Endothelial cell of umbilical vein (primary cell): ENCODE results near the gene CLEC16A. TPM values are rescaled to one million over a fixed set of nuclear protein-coding genes. Genes with fewer than 3 reads are reported as not detected.
A peak's percentile ranks its signal among the peaks of the same experiment; 100 is the strongest.

Source experiments
- BruUV-seq: library from RNA; stranded (reverse); fragments of 400-500 nt; replicated peaks from 2 replicates; lab custom pipeline; 2021; lab: Mats Ljungman, UMichigan
- CTCF ChIA-PET: fragments of 300-600, 350-600 bp; sonication (Branson Sonifier 250); formaldehyde crosslinking; loops from one replicate; lab custom pipeline; 2021; ENCODE audit warnings: antibody characterized with exemption, inconsistent platforms; lab: Charles Lee
- POLR2A ChIA-PET: fragments of 300-600, 350-600 bp; sonication (Branson Sonifier 250); formaldehyde crosslinking; loops from one replicate; lab custom pipeline; 2021; ENCODE audit warnings: antibody characterized with exemption, inconsistent platforms; lab: Charles Lee
- DNase-seq: peaks from one replicate; pipeline ENCODE4 v3.0.0-alpha.2; 2011; ENCODE audit warnings: low read depth, low spot score
- FAIRE-seq: peaks from 2 replicates; lab custom pipeline; 2011; peaks lifted over from hg19 to GRCh38; lab: Jason Lieb, UNC
- H2AFZ ChIP-seq: 2 replicates; pipeline ENCODE4 v1.6.0; 2012; ENCODE audit warnings: low read depth, low read length, control low read depth, inconsistent platforms
- H3K27ac ChIP-seq: 2 replicates; pipeline ENCODE4 v1.5.1; 2011; ENCODE audit warnings: low read depth, mild to moderate bottlenecking, control low read depth, low read length, moderate library complexity; ENCODE audit not compliant: insufficient read depth
- H3K27me3 ChIP-seq, 2 experiments: 2 replicates each; pipeline versions ENCODE4 v1.6.0 to v1.6.1; 2011; ENCODE audit warnings: low read length in 2 of 2, mixed read lengths in 1 of 2; ENCODE audit not compliant: control insufficient read depth in 2 of 2, insufficient read depth in 2 of 2
- H3K36me3 ChIP-seq, 2 experiments: 2 replicates in 1 of 2; 3 replicates in 1 of 2; pipeline ENCODE4 v1.5.1; 2011; ENCODE audit warnings: low read length in 2 of 2, mild to moderate bottlenecking in 1 of 2, moderate library complexity in 1 of 2; ENCODE audit not compliant: control insufficient read depth in 2 of 2, insufficient read depth in 2 of 2; ENCODE audit errors: extremely low read depth in 1 of 2
- H3K4me1 ChIP-seq: 3 replicates; pipeline ENCODE4 v1.5.1; 2011; ENCODE audit warnings: mild to moderate bottlenecking, low read length; ENCODE audit not compliant: control insufficient read depth, insufficient read depth; ENCODE audit errors: extremely low read depth
- H3K4me2 ChIP-seq: 2 replicates; pipeline ENCODE4 v1.6.1; 2011; ENCODE audit warnings: low read length, control low read depth, mixed read lengths; ENCODE audit not compliant: insufficient read depth
- H3K4me3 ChIP-seq, 3 experiments: fragments of 200-600 bp in 1 of 3; sonication (generic), shearing (Covaris generic) in 1 of 3; replicated peaks in 1 of 3; 2 replicates each; pipeline ENCODE4 v1.5.1; 2011 to 2016; ENCODE audit warnings: control low read depth in 3 of 3, low read length in 3 of 3, mild to moderate bottlenecking in 2 of 3, inconsistent platforms in 1 of 3, low read depth in 1 of 3, moderate library complexity in 1 of 3; ENCODE audit not compliant: insufficient read depth in 1 of 3
- H3K79me2 ChIP-seq: 2 replicates; pipeline ENCODE4 v1.6.0; 2012; ENCODE audit warnings: low read length, inconsistent platforms; ENCODE audit not compliant: control insufficient read depth, insufficient read depth
- H3K9ac ChIP-seq: replicated peaks from 2 replicates; pipeline ENCODE3; 2011; ENCODE audit warnings: low read length, control low read depth; ENCODE audit not compliant: insufficient read depth; ENCODE audit errors: extremely low read depth
- H3K9me1 ChIP-seq: replicated peaks from 3 replicates; pipeline ENCODE4 v1.6.0; 2011; ENCODE audit warnings: mild to moderate bottlenecking, low read length; ENCODE audit not compliant: control insufficient read depth, insufficient read depth; ENCODE audit errors: extremely low read depth
- H3K9me3 ChIP-seq: replicated peaks from 2 replicates; pipeline ENCODE4 v1.5.1; 2012; ENCODE audit warnings: low read length, inconsistent platforms; ENCODE audit not compliant: control insufficient read depth, insufficient read depth
- H4K20me1 ChIP-seq: replicated peaks from 2 replicates; pipeline ENCODE3; 2011; ENCODE audit warnings: mild to moderate bottlenecking, low read length; ENCODE audit not compliant: control insufficient read depth, insufficient read depth; ENCODE audit errors: extremely low read depth
- CTCF ChIP-seq, 2 donors: IDR thresholded peaks; 1 replicate in 1 of 2; 2 replicates in 1 of 2; pipeline ENCODE4 v1.5.1; 2011; ENCODE audit warnings: low read length in 2 of 2, mild to moderate bottlenecking in 2 of 2, moderate library complexity in 2 of 2, control low read depth in 1 of 2, inconsistent platforms in 1 of 2, low read depth in 1 of 2; ENCODE audit not compliant: insufficient read depth in 1 of 2; ENCODE audit errors: extremely low read depth in 1 of 2
- FOS ChIP-seq: IDR thresholded peaks from 2 replicates; pipeline ENCODE4 v1.6.1; 2011; ENCODE audit warnings: mild to moderate bottlenecking, low read length, moderate library complexity, borderline replicate concordance; ENCODE audit not compliant: insufficient read depth
- GATA2 ChIP-seq: IDR thresholded peaks from 2 replicates; pipeline ENCODE4 v1.7.0; 2011; ENCODE audit warnings: low read depth, mild to moderate bottlenecking, moderate library complexity, mixed read lengths, low read length; ENCODE audit not compliant: insufficient read length, insufficient read depth
- dilution Hi-C: fragments of 300-500 bp; cut with MboI; formaldehyde crosslinking; loops from one replicate; pipeline ENCODE4 v1.15.0; 2019; ENCODE audit warnings: low sequenced_read_pairs; ENCODE audit not compliant: extremely low pct_ligation_motif_present
- intact Hi-C: fragments of 100-400 bp; cut with micrococcal nuclease; formaldehyde crosslinking; loops from one replicate; pipeline ENCODE4 v1.10.0; 2022
- polyA plus RNA-seq, 4 experiments: library from polyadenylated mRNA; depleted of rRNA in 3 of 4; stranded (reverse) in 3 of 4; unstranded in 1 of 4; fragments of >200 nt; gene quantifications; 2 replicates each; pipeline versions ENCODE4 v1.2.1 to v1.2.3, GENCODE V29; 2011 to 2012; ENCODE audit warnings: missing spikeins in 1 of 4
- total RNA-seq: library from RNA; stranded (reverse); gene quantifications from 2 replicates; pipeline ENCODE4 v1.2.3, GENCODE V29; 2021

The CLEC16A gene
- total and polyA plus RNA-seq, 2 donors (not counting 3 experiments of a cell fraction or from before 2014, with no cell fraction given), result 11.4 to 23.3 TPM

DNA sequence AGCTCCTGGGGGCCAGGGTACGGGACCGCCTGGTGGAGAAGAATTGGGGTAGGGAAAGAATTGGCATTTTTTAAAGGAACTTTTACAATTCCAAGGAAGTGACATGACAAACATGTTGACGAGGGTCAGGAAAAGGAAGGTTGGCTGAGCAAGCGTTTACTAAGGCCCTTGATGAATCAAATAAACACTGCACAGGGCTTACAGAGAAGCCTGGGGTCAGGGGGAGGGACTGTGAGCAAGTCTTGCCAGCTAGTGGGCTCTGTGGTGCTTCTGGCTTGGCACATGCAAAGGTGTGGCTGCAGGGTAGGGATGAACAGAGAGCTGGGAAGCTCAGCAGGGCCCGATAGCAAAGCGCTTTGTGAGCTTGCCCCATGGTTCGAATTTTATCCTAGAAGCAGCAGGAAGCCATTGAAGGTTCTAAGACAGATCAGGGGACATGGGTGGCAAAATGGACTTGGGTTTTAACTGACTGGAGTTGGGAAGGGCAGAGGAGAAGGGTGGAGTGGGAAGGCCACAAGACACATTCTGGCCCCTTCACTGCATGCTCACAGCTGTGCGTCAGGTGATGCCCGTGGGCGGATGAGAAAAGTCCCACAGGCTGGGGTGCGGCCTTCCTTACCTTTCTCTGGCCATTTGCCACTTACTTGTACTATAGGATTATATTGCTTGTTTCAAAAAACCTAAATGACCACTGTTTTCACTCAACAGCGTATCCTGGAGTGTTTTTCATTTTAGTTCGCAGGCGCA lies 193.8 kb downstream of the CLEC16A start:
- no peak overlapping the region for H3K4me2 ChIP-seq
- DNase-seq (peak; percentile 41), FAIRE-seq (peak; percentile 70)
- no peak overlapping the region for H2AFZ ChIP-seq
- H3K4me1 ChIP-seq, result peaks cover 44% of the 10 kb centered on the region
- CTCF ChIA-PET, result interaction anchor here (0.7 kb wide), 1 partner anchor 119 kb away, joined by 3 read pairs; no protein-coding TSS in a partner anchor
- intact Hi-C loops, result loop anchor here (1.0 kb wide), 1 partner anchor 38 kb away; no protein-coding TSS in a partner anchor
- no peaks in the 10 kb centered on the region for H3K79me2 ChIP-seq
- H3K4me3 ChIP-seq, result no peak overlapping the region
- H3K9me3 ChIP-seq, result no peaks in the 10 kb centered on the region
- dilution Hi-C loops, result no loop called here
- no peak overlapping the region for H3K27ac ChIP-seq
- no TSS peak for BruUV-seq
- TF ChIP-seq CTCF (IDR thresholded peaks at IDR 0.05; ENCODE audit: extremely low read depth in 1 of 2, insufficient read depth in 1 of 2, low read depth in 1 of 2, low read length in 2 of 2) (no peak), FOS (peak; percentile 64), GATA2 (peak; percentile 28)
- POLR2A ChIA-PET, result no interaction called here
- H4K20me1 ChIP-seq, result no peaks in the 10 kb centered on the region
- no peak overlapping the region for H3K9ac ChIP-seq
- H3K27me3 ChIP-seq, result no peaks in the 10 kb centered on the region
- no peaks in the 10 kb centered on the region for H3K9me1 ChIP-seq
- no peaks in the 10 kb centered on the region for H3K36me3 ChIP-seq
